Dedifferentiated amniotic fluid mesenchymal stem cell (primary cell): ENCODE data around the gene DCAF11.
"Not testable (repeated sequence)": the region's sequence is repeated elsewhere in the genome, so short reads cannot be mapped to it uniquely, and the experiment has no call there.

ENCODE experiments used
- DNase-seq: peaks from one replicate; pipeline ENCODE4 v3.0.0-alpha.2; 2016; ENCODE audit errors: extremely low spot score

Gene DCAF11

GRCh38 chr14:24096545-24097181 is 17.9 kb upstream of the DCAF11 start:
- DNase-seq: no peak

GRCh38 chr14:24098229-24098926 is 16.2 kb upstream of the DCAF11 start:
- DNase-seq: no peak

- no peak for DNase-seq
Observed at GRCh38 chr14:24098927-24099813, 15.4 kb upstream of the DCAF11 start.

GRCh38 chr14:24100197-24100981 is 14.2 kb upstream of the DCAF11 start:
- no peak for DNase-seq

GRCh38 chr14:24100982-24101494 is 13.5 kb upstream of the DCAF11 start:
- DNase-seq: no peak

GRCh38 chr14:24102357-24103048 is 12.1 kb upstream of the DCAF11 start:
- no peak for DNase-seq

GRCh38 chr14:24103451-24103850 is 11.1 kb upstream of the DCAF11 start:
- DNase-seq: no peak

GRCh38 chr14:24105609-24106239 is 8.9 kb upstream of the DCAF11 start:
- DNase-seq: not testable (repeated sequence)

- no peak for DNase-seq
Observed at GRCh38 chr14:24106672-24107271, 7.8 kb upstream of the DCAF11 start.

- no peak for DNase-seq
Observed at GRCh38 chr14:24108336-24108874, 6.2 kb upstream of the DCAF11 start.

- DNase-seq: no peak
Observed at GRCh38 chr14:24110060-24110459, 4.5 kb upstream of the DCAF11 start.

- no peak for DNase-seq
Observed at GRCh38 chr14:24110523-24110922, 4.1 kb upstream of the DCAF11 start.

GRCh38 chr14:24113379-24113800 is 1.2 kb upstream of the DCAF11 start:
- no peak for DNase-seq

- DNase-seq: peak; percentile 69
Observed at GRCh38 chr14:24113801-24114531, 611 bp upstream of the DCAF11 start.

- no peak for DNase-seq
Observed at GRCh38 chr14:24115422-24116127, 998 bp downstream of the DCAF11 start.

- no peak for DNase-seq
Observed at GRCh38 chr14:24116128-24116814, 1.7 kb downstream of the DCAF11 start.

- no peak for DNase-seq
Observed at GRCh38 chr14:24117179-24117578, 2.6 kb downstream of the DCAF11 start.

GRCh38 chr14:24119691-24120090 is 5.1 kb downstream of the DCAF11 start:
- DNase-seq: no peak
